ENCODE measurements around the gene LRRC52.

- TF ChIP-seq CTCF (IDR thresholded peaks at IDR 0.05) (no peak), POLR2A (IDR thresholded peaks at IDR 0.05) (no peak)
Observed at GRCh38 chr1:165581926-165582325, 38.1 kb downstream of the LRRC52 start.
